ENCODE results near the gene SHPK.

DNA sequence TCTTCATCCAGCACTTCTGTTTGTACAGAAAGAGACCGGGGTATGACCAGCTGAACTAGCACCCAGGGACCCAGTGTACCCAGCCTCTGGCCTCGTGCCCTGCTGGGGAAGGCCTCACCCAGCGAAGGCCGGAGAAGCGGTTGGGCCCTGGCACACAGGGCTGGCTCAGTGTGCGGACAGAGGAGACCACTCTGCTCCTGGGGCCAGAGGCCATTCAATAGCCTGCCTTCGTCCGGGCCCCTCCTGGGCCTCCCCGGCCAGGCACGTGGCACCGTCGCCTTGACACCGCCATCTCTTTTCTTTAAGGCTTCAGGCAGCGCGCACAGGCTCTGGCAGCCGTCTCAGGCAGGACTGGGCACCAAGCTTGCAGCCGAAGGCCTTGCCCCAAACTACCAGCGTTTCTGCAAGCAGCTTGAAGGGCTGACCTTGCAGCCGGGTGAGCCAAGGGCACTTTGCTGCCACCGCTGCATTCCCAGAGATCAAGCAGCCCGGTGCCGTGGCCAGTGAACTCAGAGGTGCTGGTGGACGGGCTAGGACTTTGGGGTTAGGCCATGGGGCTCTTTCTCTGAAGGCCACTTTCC lies 24.4 kb upstream of the SHPK start:
- TF ChIP-seq YY1 (IDR thresholded peaks at IDR 0.05; ENCODE audit: insufficient read depth, insufficient read length) (no peak), ZNF274 (IDR thresholded peaks at IDR 0.05; ENCODE audit: low read depth, low read length) (no peak), SUZ12 (IDR thresholded peaks at IDR 0.05; ENCODE audit: extremely low read depth, insufficient read depth, insufficient read length) (no peak)

Data from NT2/D1 (cell line).